K562 (cell line): ENCODE data around the gene PHLDA3. TPM values are rescaled to one million over a fixed set of nuclear protein-coding genes. Genes with fewer than 3 reads are reported as not detected.
A peak's percentile ranks its signal among the peaks of the same experiment; 100 is the strongest.

ENCODE experiments used
- DIDO1 ChIP-seq: fragments of 450-650 bp; IDR thresholded peaks from 2 replicates; pipeline ENCODE4 v1.6.1; 2016; ENCODE audit warnings: low read depth, missing biosample characterization, missing genetic modification characterization
- EWSR1 ChIP-seq: fragments of 450-650 bp; IDR thresholded peaks from 2 replicates; pipeline ENCODE4 v1.6.1; 2018; ENCODE audit warnings: borderline replicate concordance, mild to moderate bottlenecking, low read depth, moderate library complexity; ENCODE audit not compliant: partially characterized antibody
- GATAD2B ChIP-seq: fragments of 450-650 bp; IDR thresholded peaks from 2 replicates; pipeline ENCODE4 v1.6.1; 2017; ENCODE audit warnings: mild to moderate bottlenecking, borderline replicate concordance
- JUND ChIP-seq, 2 experiments: IDR thresholded peaks; 2 replicates in 1 of 2; 3 replicates in 1 of 2; pipeline ENCODE4 v1.6.1; 2011; ENCODE audit warnings: borderline replicate concordance in 2 of 2, low read depth in 2 of 2, low read length in 2 of 2, improper control_type of control experiment in 1 of 2, missing biosample characterization in 1 of 2, missing genetic modification characterization in 1 of 2, missing genetic modification reagents in 1 of 2
- NR2C2 ChIP-seq, 2 experiments: fragments of 200-800 bp in 1 of 2; sonication (Bioruptor generic) in 1 of 2; sonication (generic) in 1 of 2; formaldehyde crosslinking in 1 of 2; IDR thresholded peaks; 2 replicates each; pipeline versions ENCODE4 v1.6.1 to v1.8.0; 2016 to 2022; ENCODE audit warnings: mild to moderate bottlenecking in 1 of 2, missing compliant biosample characterization in 1 of 2, missing genetic modification characterization in 1 of 2, missing genetic modification reagents in 1 of 2
- NRF1 ChIP-seq, 2 experiments: fragments of 450-650 bp; IDR thresholded peaks in 1 of 2; conservative IDR thresholded peaks in 1 of 2; 2 replicates each; pipeline ENCODE4 v1.6.1; 2014; ENCODE audit warnings: mild to moderate bottlenecking in 2 of 2
- POLR2AphosphoS5 ChIP-seq: IDR thresholded peaks from 2 replicates; pipeline ENCODE4 v1.6.1; 2011; ENCODE audit warnings: mild to moderate bottlenecking, low read depth, low read length, moderate library complexity; ENCODE audit not compliant: control insufficient read depth, insufficient read depth
- RBM25 ChIP-seq: fragments of 200-400 bp; formaldehyde crosslinking; IDR thresholded peaks from 2 replicates; pipeline ENCODE4 v1.6.1; 2018; ENCODE audit warnings: low read length, low read depth, moderate library complexity; ENCODE audit not compliant: severe bottlenecking
- RNF2 ChIP-seq: sonication (generic); IDR thresholded peaks from 2 replicates; pipeline ENCODE4 v1.6.1; 2016
- TAF9B ChIP-seq: fragments of 450-650 bp; IDR thresholded peaks from 2 replicates; pipeline ENCODE4 v1.6.1; 2018; ENCODE audit warnings: mild to moderate bottlenecking; ENCODE audit not compliant: partially characterized antibody
- polyA plus RNA-seq, 8 experiments: library from polyadenylated mRNA; depleted of rRNA in 4 of 8; stranded (reverse) in 5 of 8; unstranded in 3 of 8; fragments of >200 nt; fragmentation: Nextera tagmentation in 2 of 8; fragmentation: Illumina TruSeq in 1 of 8; extraction: Ambion mirVana in 2 of 8; extraction: Trizol in 1 of 8; gene quantifications; 2 replicates each; pipeline versions ENCODE4 v1.2.1 to v1.2.3, GENCODE V29; 2011 to 2014; ENCODE audit warnings: inconsistent platforms in 1 of 8, missing spikeins in 1 of 8
- total RNA-seq, 7 experiments: library from RNA; depleted of rRNA in 6 of 7; stranded (reverse); fragments of >200 nt in 6 of 7; fragmentation: Illumina TruSeq in 2 of 7; extraction: Trizol in 2 of 7; gene quantifications; 2 replicates each; pipeline versions ENCODE4 v1.2.1 to v1.2.3, GENCODE V29; 2011 to 2021; ENCODE audit warnings: low replicate concordance in 1 of 7
- TF ChIP-seq, protein P1 (sequence below): fragments of 250-450 bp; sonication (Bioruptor Pico); IDR thresholded peaks from 2 replicates; pipeline ENCODE4 v1.4.0; 2020; ENCODE audit warnings: borderline replicate concordance
- TF ChIP-seq, protein P2 (sequence below): fragments of 250-450 bp; sonication (Bioruptor Pico); IDR thresholded peaks from 2 replicates; pipeline ENCODE4 v1.8.0; 2021; ENCODE audit warnings: moderate library complexity, mild to moderate bottlenecking, inconsistent platforms

The PHLDA3 gene
- total and polyA plus RNA-seq, 9 of the 15 experiments (the other 6 are each of a cell fraction or from before 2014, with no cell fraction given) = 0.11 to 0.27 TPM; not detected in 7

DNA sequence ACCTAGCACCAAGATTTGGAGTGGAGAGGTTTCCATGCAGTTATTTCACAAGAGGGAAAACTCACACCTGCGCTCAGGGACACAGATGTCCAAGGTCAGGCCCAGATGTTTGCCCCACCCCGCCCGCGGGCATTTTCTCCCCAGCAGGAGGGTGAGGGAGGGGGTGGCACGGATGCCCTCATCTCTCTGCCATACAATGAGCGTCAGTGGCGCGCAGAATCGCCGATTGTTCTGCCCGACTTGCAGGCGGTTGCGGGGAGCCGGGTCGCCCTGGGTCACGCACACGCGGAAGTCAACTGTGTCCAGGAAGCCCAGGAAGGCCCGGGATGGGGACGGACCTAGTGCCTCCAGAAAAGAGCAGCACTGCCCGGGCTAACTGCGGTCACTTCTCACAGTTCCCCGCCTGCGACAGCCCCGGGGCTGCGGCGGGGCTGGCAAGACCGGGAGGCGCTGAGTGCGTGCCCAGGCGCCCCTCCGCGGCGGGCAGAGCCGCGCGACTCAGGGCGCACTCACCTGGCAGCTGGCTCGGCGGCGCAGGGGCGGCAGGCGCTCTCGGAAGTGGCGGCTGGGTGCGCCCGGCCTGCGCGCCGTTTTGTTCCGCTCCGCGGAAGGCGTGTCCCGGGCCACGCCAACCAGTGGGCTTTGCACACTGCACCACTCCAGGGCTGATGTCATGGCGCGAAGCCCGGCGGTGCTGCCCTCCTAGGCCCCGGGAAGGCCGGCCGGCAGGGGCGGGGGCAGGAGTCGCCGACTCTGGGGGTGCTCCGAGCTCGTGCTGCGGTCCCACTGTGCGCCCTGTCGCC is 37.8 kb upstream of the PHLDA3 start, which contains the start of gene CSRP1 (continued):
- 0 out of 2 replicates have a peak, but pooled peaks have one; percentile 39 for TF ChIP-seq RNF2
- TF ChIP-seq NRF1 (conservative IDR thresholded peaks at IDR 0.05 in 1 of 2, IDR thresholded peaks at IDR 0.05 in 1 of 2) = peak; percentile 72 to 75; a peak in 3 of 4 replicates
- TF ChIP-seq, protein P1, sequence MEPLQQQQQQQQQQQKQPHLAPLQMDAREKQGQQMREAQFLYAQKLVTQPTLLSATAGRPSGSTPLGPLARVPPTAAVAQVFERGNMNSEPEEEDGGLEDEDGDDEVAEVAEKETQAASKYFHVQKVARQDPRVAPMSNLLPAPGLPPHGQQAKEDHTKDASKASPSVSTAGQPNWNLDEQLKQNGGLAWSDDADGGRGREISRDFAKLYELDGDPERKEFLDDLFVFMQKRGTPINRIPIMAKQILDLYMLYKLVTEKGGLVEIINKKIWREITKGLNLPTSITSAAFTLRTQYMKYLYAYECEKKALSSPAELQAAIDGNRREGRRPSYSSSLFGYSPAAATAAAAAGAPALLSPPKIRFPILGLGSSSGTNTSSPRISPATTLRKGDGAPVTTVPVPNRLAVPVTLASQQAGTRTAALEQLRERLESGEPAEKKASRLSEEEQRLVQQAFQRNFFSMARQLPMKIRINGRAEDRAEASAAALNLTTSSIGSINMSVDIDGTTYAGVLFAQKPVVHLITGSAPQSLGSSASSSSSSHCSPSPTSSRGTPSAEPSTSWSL = no peak
- TF ChIP-seq POLR2AphosphoS5 = 0 out of 2 replicates have a peak, but pooled peaks have one; percentile 33
- no peak for TF ChIP-seq NR2C2 (CRISPR knock-in tag; IDR thresholded peaks at IDR 0.05)
- peak; percentile 62; the same call in 1 of the 2 replicates for TF ChIP-seq NR2C2 (tag; IDR thresholded peaks at IDR 0.05)
- TF ChIP-seq, protein P2, sequence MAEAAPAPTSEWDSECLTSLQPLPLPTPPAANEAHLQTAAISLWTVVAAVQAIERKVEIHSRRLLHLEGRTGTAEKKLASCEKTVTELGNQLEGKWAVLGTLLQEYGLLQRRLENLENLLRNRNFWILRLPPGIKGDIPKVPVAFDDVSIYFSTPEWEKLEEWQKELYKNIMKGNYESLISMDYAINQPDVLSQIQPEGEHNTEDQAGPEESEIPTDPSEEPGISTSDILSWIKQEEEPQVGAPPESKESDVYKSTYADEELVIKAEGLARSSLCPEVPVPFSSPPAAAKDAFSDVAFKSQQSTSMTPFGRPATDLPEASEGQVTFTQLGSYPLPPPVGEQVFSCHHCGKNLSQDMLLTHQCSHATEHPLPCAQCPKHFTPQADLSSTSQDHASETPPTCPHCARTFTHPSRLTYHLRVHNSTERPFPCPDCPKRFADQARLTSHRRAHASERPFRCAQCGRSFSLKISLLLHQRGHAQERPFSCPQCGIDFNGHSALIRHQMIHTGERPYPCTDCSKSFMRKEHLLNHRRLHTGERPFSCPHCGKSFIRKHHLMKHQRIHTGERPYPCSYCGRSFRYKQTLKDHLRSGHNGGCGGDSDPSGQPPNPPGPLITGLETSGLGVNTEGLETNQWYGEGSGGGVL (CRISPR knock-in tag) = no peak
- peak; percentile 66 for TF ChIP-seq RBM25
- TF ChIP-seq TAF9B = no peak
- peak; percentile 56; the same call in 1 of the 2 replicates for TF ChIP-seq GATAD2B
- no peak for TF ChIP-seq DIDO1
- TF ChIP-seq JUND (IDR thresholded peaks at IDR 0.05; ENCODE audit: borderline replicate concordance, low read depth, low read length) = peak; percentile 77
- TF ChIP-seq JUND (tag; IDR thresholded peaks at IDR 0.05; ENCODE audit: borderline replicate concordance, low read depth, low read length) = peak; percentile 18; the same call in 1 of the 3 replicates
- no peak for TF ChIP-seq EWSR1
